Uterus (tissue), 4 donors: ENCODE data around the gene RGS10. TPM values are rescaled to one million over a fixed set of nuclear protein-coding genes. Genes with fewer than 3 reads are reported as not detected.

Experiments
- DNase-seq, 2 donors: peaks; one replicate each; pipeline ENCODE4 v3.0.0-alpha.2; 2019 to 2020
- H3K27ac ChIP-seq, 2 donors: fragments of 200-600 bp; sonication (generic); 1 replicate in 1 of 2; 2 replicates in 1 of 2; pipeline ENCODE4 v1.5.1; 2016 to 2018
- H3K27me3 ChIP-seq, 2 donors: fragments of 200-600 bp; sonication (generic); one replicate each; pipeline ENCODE4 v1.5.1; 2018 to 2019; ENCODE audit warnings: control low read depth in 1 of 2
- H3K36me3 ChIP-seq, 2 donors: fragments of 200-600 bp; sonication (generic); one replicate each; pipeline ENCODE4 v1.5.1; 2019; ENCODE audit warnings: control low read depth in 1 of 2
- H3K4me1 ChIP-seq, 2 donors: fragments of 200-600 bp; sonication (generic); one replicate each; pipeline ENCODE4 v1.5.1; 2018 to 2019; ENCODE audit warnings: control low read depth in 1 of 2
- H3K4me3 ChIP-seq, 2 donors: fragments of 200-600 bp; sonication (generic); 1 replicate in 1 of 2; 2 replicates in 1 of 2; pipeline ENCODE4 v1.5.1; 2018 to 2019; ENCODE audit warnings: mild to moderate bottlenecking in 1 of 2
- H3K9me3 ChIP-seq, 2 donors: fragments of 200-600 bp; sonication (generic); one replicate each; pipeline ENCODE4 v1.5.1; 2019; ENCODE audit warnings: control low read depth in 1 of 2
- CTCF ChIP-seq, 4 experiments: fragments of 200-600 bp in 2 of 4; fragments of 450-650 bp in 2 of 4; sonication (generic) in 2 of 4; IDR thresholded peaks; one replicate each; pipeline ENCODE4 v1.5.1; 2016 to 2019; ENCODE audit warnings: antibody characterized with exemption in 4 of 4, mild to moderate bottlenecking in 2 of 4, moderate library complexity in 1 of 4
- POLR2A ChIP-seq, 2 donors: fragments of 450-650 bp; IDR thresholded peaks; one replicate each; pipeline ENCODE4 v1.6.1; 2016; ENCODE audit warnings: antibody characterized with exemption in 2 of 2, mild to moderate bottlenecking in 1 of 2, moderate library complexity in 1 of 2
- intact Hi-C: fragments of 100-400 bp; cut with DNase I; formaldehyde crosslinking; loops from one replicate; pipeline ENCODE4 v1.15.1; 2023; ENCODE audit warnings: low total_unique reads
- total RNA-seq, 4 donors: library from RNA; depleted of rRNA in 3 of 4; stranded (reverse); fragments of >200 nt in 3 of 4; gene quantifications; one replicate each; pipeline versions ENCODE4 v1.1.0 to v1.2.4, GENCODE V29; 2014 to 2023
- donor health status: DM: yes; HTN: yes; CAD: no.

RGS10 gene
- total RNA-seq, 4 donors from 2014 or later, result 29.1 to 165 (median 64.1) TPM

DNA sequence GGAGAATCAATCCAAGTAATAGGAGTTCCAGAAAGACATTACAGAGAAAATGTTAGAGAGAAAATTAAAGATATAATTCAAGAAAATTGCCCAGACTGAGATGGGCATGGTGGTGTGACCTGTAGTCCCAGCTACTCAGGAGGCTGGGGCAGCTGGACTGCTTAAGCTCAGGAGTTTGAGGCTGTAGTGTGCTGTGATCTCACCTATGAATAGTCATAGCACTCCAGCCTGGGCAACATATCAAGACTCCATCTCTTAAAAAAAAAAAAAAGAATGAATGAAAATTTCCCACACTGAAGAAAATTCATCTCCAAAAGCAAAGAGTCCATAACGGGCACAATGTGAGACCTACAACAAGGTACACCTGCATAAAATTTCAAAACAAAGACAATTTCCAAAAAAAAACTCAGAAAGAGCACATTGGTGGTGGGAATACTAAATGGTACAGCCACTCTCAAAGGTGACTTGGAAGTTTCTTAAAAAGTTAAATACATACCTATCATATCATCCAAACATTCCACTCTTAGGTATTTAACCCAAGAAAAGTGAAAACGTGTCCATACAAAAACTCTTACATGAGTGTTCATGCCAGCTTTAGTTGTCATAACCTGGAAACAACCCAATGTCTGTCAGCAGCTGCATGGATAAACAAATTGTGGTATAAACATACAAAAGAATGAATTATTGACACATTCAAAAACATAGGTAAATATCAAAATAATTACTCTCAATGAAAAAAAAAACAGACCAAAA is 6.9 kb upstream of the RGS10 start:
- H3K4me1 ChIP-seq, result no peaks in the 10 kb centered on the region
- H3K36me3 ChIP-seq, result no peaks in the 10 kb centered on the region
- no peak for DNase-seq
- H3K4me3 ChIP-seq, result no peak overlapping the region
- H3K27ac ChIP-seq, result no peak overlapping the region
- H3K27me3 ChIP-seq, result no peaks in the 10 kb centered on the region
- TF ChIP-seq POLR2A (IDR thresholded peaks at IDR 0.05) (no peak), CTCF (IDR thresholded peaks at IDR 0.05) (no peak)
- H3K9me3 ChIP-seq, result no peaks in the 10 kb centered on the region
- intact Hi-C loops, result no loop called here

DNA sequence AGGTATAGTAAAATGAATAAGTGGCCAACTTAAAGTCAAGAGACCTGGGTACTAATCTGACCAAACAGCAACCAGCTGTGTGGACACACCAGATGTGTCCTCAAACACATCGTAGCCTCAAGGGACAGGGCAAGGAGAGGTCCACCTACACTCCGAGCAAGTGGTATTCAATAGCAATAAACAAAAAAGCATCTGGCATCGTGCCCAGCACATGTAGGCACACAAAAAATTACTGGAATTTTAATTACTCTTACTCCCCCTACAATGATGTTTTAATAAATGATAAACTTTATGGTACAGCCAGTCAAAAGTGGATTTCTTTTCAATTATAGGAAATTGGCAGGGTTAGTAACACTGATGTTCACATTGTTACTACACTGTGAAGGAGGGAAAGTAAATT is 3.5 kb upstream of the RGS10 start:
- TF ChIP-seq CTCF (IDR thresholded peaks at IDR 0.05), result no peak
- no peak for TF ChIP-seq POLR2A (IDR thresholded peaks at IDR 0.05)
- no peak for DNase-seq
- intact Hi-C loops, result no loop called here
- Histone ChIP-seq H3K27ac (peak overlapping the region; percentile 33 to 49), H3K27me3 (no peaks in the 10 kb centered on the region), H3K4me1 (no peaks in the 10 kb centered on the region), H3K4me3 (no peak overlapping the region), H3K9me3 (no peaks in the 10 kb centered on the region), H3K36me3 (no peaks in the 10 kb centered on the region)

DNA sequence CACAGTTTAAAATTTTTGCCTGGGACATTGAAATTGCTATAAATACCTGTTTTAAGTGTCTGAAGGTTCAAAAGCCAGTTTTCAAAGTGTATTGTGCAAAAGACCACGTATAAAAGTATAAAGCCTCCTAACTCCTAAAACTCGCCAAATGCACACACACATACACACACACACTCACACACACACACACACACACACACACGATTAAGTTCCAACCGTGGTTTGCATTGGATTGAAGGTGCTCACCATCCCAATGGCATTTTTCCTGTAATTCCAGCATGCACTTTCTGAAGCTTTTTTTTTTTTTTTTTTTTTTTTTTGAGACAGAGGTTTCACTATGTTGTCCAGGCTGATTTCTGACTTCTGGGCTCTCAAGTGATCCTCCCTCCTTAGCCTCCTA is 2.8 kb upstream of the RGS10 start:
- no peak for TF ChIP-seq POLR2A (IDR thresholded peaks at IDR 0.05)
- no peak for TF ChIP-seq CTCF (IDR thresholded peaks at IDR 0.05)
- H3K36me3 ChIP-seq, result no peaks in the 10 kb centered on the region
- H3K4me3 ChIP-seq, result no peak overlapping the region
- H3K27ac ChIP-seq, result no peak overlapping the region
- intact Hi-C loops, result no loop called here
- no peaks in the 10 kb centered on the region for H3K9me3 ChIP-seq
- H3K4me1 ChIP-seq, result no peaks in the 10 kb centered on the region
- DNase-seq, result no peak
- no peaks in the 10 kb centered on the region for H3K27me3 ChIP-seq

GRCh38 chr10:119543814-119544642 is 1.5 kb upstream of the RGS10 start:
- Histone ChIP-seq H3K4me1 (peaks cover 0 to 4% of the 10 kb centered on the region in 2 donors), H3K27ac (peak overlapping the region; percentile 85 to 88), H3K4me3 (peak overlapping the region; percentile 54 to 55), H3K9me3 (no peaks in the 10 kb centered on the region), H3K27me3 (no peaks in the 10 kb centered on the region), H3K36me3 (no peaks in the 10 kb centered on the region)
- intact Hi-C loops, result no loop called here
- peak in 1 of 2 donors; percentile 54 for DNase-seq
- TF ChIP-seq POLR2A (IDR thresholded peaks at IDR 0.05), result no peak
- TF ChIP-seq CTCF (IDR thresholded peaks at IDR 0.05), result no peak
